ENCODE data around the gene CPO.

CPO gene

GRCh38 chr2:206978746-206979145 lies 39.4 kb downstream of the CPO start:
- no peak for DNase-seq

GRCh38 chr2:206979365-206979764 lies 40.0 kb downstream of the CPO start:
- DNase-seq = no peak

- no peak for DNase-seq
These were observed 40.6 kb downstream of the CPO start for GRCh38 chr2:206979922-206980321.

DNA sequence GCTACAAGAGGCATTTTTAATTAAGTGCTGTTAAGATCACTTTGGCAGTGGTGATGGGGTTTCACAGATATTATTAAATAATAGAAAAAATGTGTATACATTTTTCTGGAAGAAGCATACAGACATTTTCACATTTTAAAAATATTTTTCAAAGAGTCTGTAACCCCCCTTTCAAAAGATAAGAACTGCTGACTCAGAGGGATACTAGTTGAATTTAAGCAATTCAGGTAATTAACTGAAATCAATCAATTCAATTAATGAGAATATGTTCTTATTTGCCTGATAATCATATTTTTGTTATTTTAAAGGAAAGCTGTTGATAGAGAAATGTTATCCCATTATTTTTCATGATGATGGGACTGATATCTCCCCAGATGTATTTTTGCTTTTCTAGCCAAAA lies 41.1 kb downstream of the CPO start:
- DNase-seq = no peak

- no peak for DNase-seq
These were observed 41.9 kb downstream of the CPO start for GRCh38 chr2:206981086-206981674.

GRCh38 chr2:206981739-206982340 lies 42.5 kb downstream of the CPO start:
- peak; percentile 1 for DNase-seq

DNA sequence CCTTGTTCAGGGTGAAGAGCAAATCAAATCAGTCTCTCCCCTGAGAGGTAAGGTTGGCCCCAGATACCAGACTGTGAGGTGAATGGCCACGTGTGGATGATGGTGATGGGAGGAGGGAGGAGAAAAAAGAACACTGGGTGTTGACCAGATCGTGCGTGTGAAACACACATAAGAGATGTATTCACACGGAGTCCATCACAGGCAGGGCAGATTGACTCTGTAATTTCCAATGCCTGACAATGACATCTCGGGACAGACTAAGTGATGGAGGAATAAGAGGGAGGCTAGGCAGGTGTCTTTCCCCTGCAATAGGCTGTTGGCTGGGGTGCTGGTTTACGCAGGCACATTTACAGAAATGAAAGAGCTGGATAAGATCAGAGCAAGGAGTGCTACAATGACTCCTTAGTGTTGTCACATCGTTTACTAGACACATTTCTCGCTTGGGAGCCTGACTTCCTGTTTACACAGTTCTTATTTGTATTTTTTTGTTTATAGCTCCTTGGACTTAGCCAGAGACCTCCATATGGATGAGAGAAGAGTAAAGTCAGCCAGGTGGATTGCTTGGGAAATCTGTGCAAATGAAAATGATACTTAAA lies 43.1 kb downstream of the CPO start:
- no peak for DNase-seq

GRCh38 chr2:206983161-206983859 lies 44.0 kb downstream of the CPO start:
- no peak for DNase-seq

- DNase-seq = no peak
These were observed 44.9 kb downstream of the CPO start for GRCh38 chr2:206984206-206984605.

GRCh38 chr2:206986943-206987342 lies 47.6 kb downstream of the CPO start:
- DNase-seq = no peak

GRCh38 chr2:206987810-206988209 lies 48.5 kb downstream of the CPO start:
- no peak for DNase-seq

GRCh38 chr2:206988884-206989283 lies 49.6 kb downstream of the CPO start:
- DNase-seq = no peak

DNA sequence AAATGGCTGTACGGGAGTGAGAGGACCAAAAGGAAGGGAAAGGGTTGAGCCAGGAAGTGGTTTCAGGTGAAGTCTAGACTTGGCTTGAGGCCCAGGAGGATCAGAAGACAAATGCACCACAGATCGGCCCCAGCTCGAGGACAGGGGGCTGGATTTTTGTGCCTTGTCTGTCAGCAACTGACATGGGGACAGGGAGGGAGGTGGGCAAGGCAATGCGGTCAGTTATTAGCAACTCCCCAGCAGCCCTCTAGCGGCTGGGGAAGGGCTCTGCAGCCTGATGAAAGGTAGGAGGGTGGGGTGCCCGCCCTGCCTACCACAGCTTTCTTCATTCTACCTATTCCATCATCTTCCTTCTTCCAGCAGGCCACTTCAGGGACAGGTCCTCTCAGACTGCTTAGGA lies 50.0 kb downstream of the CPO start:
- DNase-seq = no peak

DNA sequence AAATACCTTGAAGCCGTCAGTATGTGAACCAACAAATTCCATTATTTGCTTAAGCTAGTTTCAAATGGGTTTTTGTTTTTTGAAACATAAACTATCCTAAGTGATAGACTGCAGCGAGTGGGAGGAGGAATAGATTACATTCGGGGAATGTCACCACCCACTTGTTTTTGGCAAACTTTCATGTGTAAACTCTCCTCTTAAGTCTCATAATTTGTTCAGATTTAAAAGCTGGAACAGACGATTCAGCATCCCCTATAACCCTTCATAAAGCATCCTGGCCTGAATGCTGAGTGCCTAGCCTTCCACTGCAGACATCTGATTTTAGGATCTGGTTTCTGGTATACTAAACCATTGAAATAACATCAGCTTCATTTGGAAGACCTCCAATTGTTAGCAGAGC lies 51.0 kb downstream of the CPO start:
- no peak for DNase-seq

GRCh38 chr2:206991070-206991469 lies 51.8 kb downstream of the CPO start:
- DNase-seq = no peak

DNA sequence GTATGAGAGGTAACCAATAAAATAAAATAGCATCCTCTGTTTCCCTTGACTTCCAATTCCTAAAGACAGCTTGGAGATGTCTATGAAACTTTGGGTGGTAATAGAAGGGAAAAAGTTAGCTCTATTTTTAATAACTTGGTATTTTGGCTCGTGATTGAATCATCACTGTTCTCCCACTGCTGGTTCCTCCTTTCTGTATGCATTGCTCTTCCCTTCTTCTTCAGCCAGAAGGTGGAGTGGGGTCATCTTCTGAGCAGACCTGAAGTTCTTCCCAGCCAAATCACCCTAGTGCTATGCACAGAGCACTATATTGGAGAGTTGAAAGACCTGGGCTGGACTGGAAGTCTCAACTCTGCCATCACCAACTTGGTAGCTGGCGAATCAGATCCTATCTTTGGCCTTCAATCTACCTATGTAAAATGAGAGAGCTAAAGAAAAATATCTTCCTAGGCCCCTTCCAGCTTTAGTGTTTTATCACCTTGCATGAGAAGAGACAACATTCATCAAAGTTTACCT lies 54.1 kb downstream of the CPO start:
- DNase-seq = no peak

GRCh38 chr2:206993964-206994363 lies 54.6 kb downstream of the CPO start:
- DNase-seq = no peak

GRCh38 chr2:206996556-206997065 lies 57.3 kb downstream of the CPO start:
- no peak for DNase-seq

DNA sequence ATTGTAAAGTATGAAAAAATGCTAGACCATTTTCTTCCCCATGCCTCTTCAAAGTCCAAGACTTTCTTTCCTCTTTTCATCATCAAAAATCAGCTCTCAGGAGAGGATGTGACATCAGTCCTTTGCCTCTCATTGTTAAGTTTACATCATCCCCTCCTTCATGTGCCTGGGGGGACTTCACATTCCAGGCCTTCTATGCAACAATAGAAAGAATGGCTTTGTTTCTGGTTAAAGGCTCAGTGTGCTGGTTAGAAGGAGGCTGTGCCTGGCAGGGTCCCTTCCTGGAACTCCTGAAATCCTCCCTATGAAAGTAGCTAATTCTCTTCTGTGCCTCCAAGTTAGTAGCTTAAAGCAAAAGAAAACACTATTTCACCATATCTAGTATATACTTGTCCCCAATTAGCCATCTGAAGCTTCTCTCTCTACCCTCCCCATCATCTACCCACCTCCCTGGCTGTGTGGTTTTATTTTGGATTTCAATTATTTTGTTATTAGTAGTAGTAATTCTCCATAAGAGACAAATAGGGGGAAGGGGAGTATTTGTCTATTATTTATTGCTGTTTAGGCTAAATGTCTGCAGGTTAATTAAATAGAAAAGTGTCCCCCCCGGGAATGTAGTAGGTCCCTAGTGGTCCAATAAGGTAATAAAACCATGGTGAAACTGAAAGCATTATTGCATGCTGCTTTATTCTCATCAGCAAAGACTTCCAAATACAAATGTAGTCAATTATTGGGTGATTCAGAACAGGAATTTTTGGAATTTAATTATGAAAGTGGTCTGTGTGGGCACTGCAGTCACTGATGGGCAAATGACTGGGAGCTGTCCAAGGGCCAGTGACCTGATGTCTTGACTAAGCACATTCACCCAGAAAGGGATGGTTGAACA lies 69.0 kb downstream of the CPO start:
- DNase-seq = peak; percentile 46

DNA sequence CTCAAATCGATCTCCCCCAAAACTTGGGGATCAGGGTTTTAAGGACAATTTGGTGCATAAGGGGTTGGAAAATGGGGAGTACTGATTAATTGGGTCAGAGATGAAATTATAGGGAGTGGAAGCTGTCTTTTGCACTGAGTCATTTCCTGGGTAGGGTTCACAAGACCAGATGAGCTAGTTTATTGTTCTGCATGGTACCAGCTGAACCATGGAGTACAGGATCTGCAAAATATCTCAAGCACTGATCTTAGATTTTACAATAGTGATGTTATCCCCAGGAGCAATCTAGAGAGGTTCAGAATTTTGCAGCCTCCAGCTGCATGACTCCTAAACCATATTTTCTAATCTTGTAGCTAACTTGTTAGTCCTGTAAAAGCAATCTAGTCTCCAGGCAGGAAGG lies 73.1 kb downstream of the CPO start:
- DNase-seq = peak; percentile 46

- no peak for DNase-seq
These were observed 75.1 kb downstream of the CPO start for GRCh38 chr2:207014424-207014823.

- no peak for DNase-seq
These were observed 76.6 kb downstream of the CPO start for GRCh38 chr2:207015901-207016300.

All from NCI-H226 (cell line).